HL-60 (cell line): ENCODE results near the gene SAMD3.

ENCODE experiments used
- DNase-seq, 2 experiments: peaks; one replicate each; pipeline ENCODE4 v3.0.0-alpha.2; 2010 to 2020; ENCODE audit warnings: low read depth in 1 of 2, low spot score in 1 of 2
- H3K27ac ChIP-seq: fragments of 250-450 bp; sonication (Bioruptor Pico); replicated peaks from 2 replicates; pipeline ENCODE4 v1.5.1; 2020; ENCODE audit warnings: mild to moderate bottlenecking, moderate library complexity
- H3K27me3 ChIP-seq: fragments of 250-450 bp; sonication (Bioruptor Pico); 2 replicates; pipeline ENCODE4 v1.5.1; 2021; ENCODE audit warnings: mild to moderate bottlenecking, moderate library complexity; ENCODE audit not compliant: insufficient read depth, poor library complexity, severe bottlenecking
- H3K4me3 ChIP-seq: replicated peaks from 2 replicates; pipeline ENCODE4 v1.5.1; 2011; ENCODE audit warnings: mild to moderate bottlenecking, control low read depth, low read length; ENCODE audit not compliant: insufficient read depth
- CTCF ChIP-seq: IDR thresholded peaks from one replicate; pipeline ENCODE4 v1.5.1; 2011; ENCODE audit warnings: low read length, control low read depth, inconsistent platforms; ENCODE audit not compliant: insufficient read depth
- GABPA ChIP-seq: IDR thresholded peaks from 2 replicates; pipeline ENCODE4 v1.6.1; 2012; ENCODE audit warnings: low read depth
- POLR2AphosphoS5 ChIP-seq: IDR thresholded peaks from 2 replicates; pipeline ENCODE4 v1.6.1; 2012; ENCODE audit warnings: low read depth
- REST ChIP-seq: IDR thresholded peaks from 2 replicates; pipeline ENCODE4 v1.6.1; 2012; ENCODE audit warnings: low read depth; ENCODE audit not compliant: insufficient replicate concordance
- SPI1 ChIP-seq: IDR thresholded peaks from 2 replicates; pipeline ENCODE4 v1.6.1; 2012; ENCODE audit warnings: low read depth, mild to moderate bottlenecking, borderline replicate concordance

The SAMD3 gene

GRCh38 chr6:130158548-130158947 lies 64.2 kb downstream of the SAMD3 start:
- no peak for TF ChIP-seq GABPA
- no peak for TF ChIP-seq POLR2AphosphoS5
- TF ChIP-seq CTCF, result no peak
- TF ChIP-seq REST, result no peak
- TF ChIP-seq SPI1, result no peak
- no peak for DNase-seq
- no peak overlapping the region for H3K27ac ChIP-seq
- H3K4me3 ChIP-seq, result no peak overlapping the region
- H3K27me3 ChIP-seq, result no peaks in the 10 kb centered on the region

- DNase-seq, result no peak
- TF ChIP-seq REST, result no peak
- no peak for TF ChIP-seq POLR2AphosphoS5
- TF ChIP-seq GABPA, result no peak
- no peak for TF ChIP-seq CTCF
- no peak for TF ChIP-seq SPI1
- no peak overlapping the region for H3K4me3 ChIP-seq
- no peak overlapping the region for H3K27ac ChIP-seq
- no peaks in the 10 kb centered on the region for H3K27me3 ChIP-seq
These were observed 64.7 kb downstream of the SAMD3 start for GRCh38 chr6:130158056-130158455.

- no peak overlapping the region for H3K27ac ChIP-seq
- TF ChIP-seq SPI1, result no peak
- TF ChIP-seq REST, result no peak
- DNase-seq, result no peak
- H3K27me3 ChIP-seq, result no peaks in the 10 kb centered on the region
- no peak overlapping the region for H3K4me3 ChIP-seq
These were observed 65.8 kb downstream of the SAMD3 start for GRCh38 chr6:130156908-130157307.

DNA sequence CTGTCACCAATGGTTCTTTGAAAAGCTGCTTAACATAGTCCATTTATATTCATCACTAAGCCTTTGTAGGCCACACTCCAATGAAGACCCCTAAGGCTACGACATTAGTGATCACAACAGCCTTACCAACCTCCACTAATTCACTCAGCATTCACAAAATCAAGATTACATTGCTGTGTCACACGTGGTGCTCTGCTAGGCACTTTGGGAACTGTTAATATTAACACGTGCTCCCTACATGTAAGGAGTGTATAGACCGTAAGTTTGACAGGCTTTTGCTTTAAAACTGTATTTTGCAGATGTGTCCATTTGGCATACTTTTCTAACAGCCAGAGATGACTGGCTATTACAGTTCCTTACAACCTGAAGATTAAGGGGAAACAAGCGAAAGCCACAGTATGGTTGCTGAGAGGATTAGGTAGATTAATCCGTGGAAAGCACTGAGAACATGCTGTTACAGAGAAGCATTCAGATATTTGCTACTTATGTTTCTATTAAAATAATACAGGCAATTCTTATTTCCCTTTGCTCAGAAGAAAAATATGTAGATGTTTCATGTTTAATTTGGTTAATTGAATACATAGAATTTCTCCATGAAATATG lies 69.7 kb downstream of the SAMD3 start:
- H3K4me3 ChIP-seq, result no peak overlapping the region
- H3K27me3 ChIP-seq, result no peaks in the 10 kb centered on the region
- no peak for DNase-seq
- no peak for TF ChIP-seq GABPA
- TF ChIP-seq SPI1, result no peak
- TF ChIP-seq REST, result no peak
- TF ChIP-seq CTCF, result no peak
- no peak for TF ChIP-seq POLR2AphosphoS5
- H3K27ac ChIP-seq, result no peak overlapping the region
